Measurements from ENCODE around the gene GLRA2. TPM values are rescaled to one million over a fixed set of nuclear protein-coding genes. Genes with fewer than 3 reads are reported as not detected.
"Not testable (repeated sequence)": the region's sequence is repeated elsewhere in the genome, so short reads cannot be mapped to it uniquely, and the experiment has no call there.

GLRA2 gene
- total RNA-seq, 4 donors from 2014 or later, result not detected

- ATAC-seq (ENCODE audit: low FRiP score) (no peak), DNase-seq (ENCODE audit: low spot score) (no peak)
- TF ChIP-seq CTCF (IDR thresholded peaks at IDR 0.05), result no peak
Observed at GRCh38 chrX:14590693-14591424, 61.5 kb downstream of the GLRA2 start.

- ATAC-seq (ENCODE audit: low FRiP score), result no peak
- no peak for TF ChIP-seq CTCF (IDR thresholded peaks at IDR 0.05)
- no peak for DNase-seq (ENCODE audit: low spot score)
Observed at GRCh38 chrX:14591976-14592375, 62.6 kb downstream of the GLRA2 start.

GRCh38 chrX:14594521-14594920 lies 65.2 kb downstream of the GLRA2 start:
- no peak for ATAC-seq (ENCODE audit: low FRiP score)
- TF ChIP-seq CTCF (IDR thresholded peaks at IDR 0.05), result no peak
- DNase-seq (ENCODE audit: low spot score), result no peak

- no peak for DNase-seq (ENCODE audit: low spot score)
- ATAC-seq (ENCODE audit: low FRiP score), result no peak
- no peak for TF ChIP-seq CTCF (IDR thresholded peaks at IDR 0.05)
Observed at GRCh38 chrX:14598330-14598729, 69.0 kb downstream of the GLRA2 start.

- DNase-seq (ENCODE audit: low spot score), result no peak
- TF ChIP-seq CTCF (IDR thresholded peaks at IDR 0.05), result no peak
- no peak for ATAC-seq (ENCODE audit: low FRiP score)
Observed at GRCh38 chrX:14607446-14607985, 78.2 kb downstream of the GLRA2 start.

GRCh38 chrX:14612450-14612849 lies 83.1 kb downstream of the GLRA2 start:
- not testable (repeated sequence) for ATAC-seq (ENCODE audit: low FRiP score); DNase-seq (ENCODE audit: low spot score)

GRCh38 chrX:14616301-14616700 lies 87.0 kb downstream of the GLRA2 start:
- TF ChIP-seq CTCF (IDR thresholded peaks at IDR 0.05), result no peak
- no peak for DNase-seq (ENCODE audit: low spot score)
- no peak for ATAC-seq (ENCODE audit: low FRiP score)
